GM18861 (cell line): ENCODE measurements around the gene MACROD2.

ENCODE experiments used
- ATAC-seq: cut with Tn5 transposase; IDR thresholded peaks from one replicate; pipeline ENCODE4 v1.9.1; 2021; ENCODE audit not compliant: unreplicated experiment

MACROD2 gene

GRCh38 chr20:15579688-15580087, 1584.4 kb downstream of the MACROD2 start:
- ATAC-seq: no peak

GRCh38 chr20:15582146-15582760, 1586.9 kb downstream of the MACROD2 start:
- no peak for ATAC-seq

GRCh38 chr20:15584507-15584906, 1589.2 kb downstream of the MACROD2 start:
- no peak for ATAC-seq

- ATAC-seq: no peak
Observed at GRCh38 chr20:15593081-15593480, 1597.8 kb downstream of the MACROD2 start.

GRCh38 chr20:15594158-15594695, 1598.9 kb downstream of the MACROD2 start:
- ATAC-seq: no peak

GRCh38 chr20:15596220-15596890, 1601.0 kb downstream of the MACROD2 start:
- ATAC-seq: no peak

- no peak for ATAC-seq
Observed at GRCh38 chr20:15597306-15597705, 1602.0 kb downstream of the MACROD2 start.

- no peak for ATAC-seq
Observed at GRCh38 chr20:15599961-15600360, 1604.6 kb downstream of the MACROD2 start.

- ATAC-seq: no peak
Observed at GRCh38 chr20:15600565-15600964, 1605.2 kb downstream of the MACROD2 start.

GRCh38 chr20:15603506-15603905, 1608.2 kb downstream of the MACROD2 start:
- ATAC-seq: no peak

- ATAC-seq: no peak
Observed at GRCh38 chr20:15603978-15604805, 1608.9 kb downstream of the MACROD2 start.

GRCh38 chr20:15609921-15610320, 1614.6 kb downstream of the MACROD2 start:
- no peak for ATAC-seq

GRCh38 chr20:15610787-15611186, 1615.5 kb downstream of the MACROD2 start:
- ATAC-seq: no peak

GRCh38 chr20:15611541-15611940, 1616.2 kb downstream of the MACROD2 start:
- ATAC-seq: no peak

- ATAC-seq: no peak
Observed at GRCh38 chr20:15612198-15612597, 1616.9 kb downstream of the MACROD2 start.

GRCh38 chr20:15612769-15613168, 1617.5 kb downstream of the MACROD2 start:
- ATAC-seq: no peak

- no peak for ATAC-seq
Observed at GRCh38 chr20:15613530-15613929, 1618.2 kb downstream of the MACROD2 start.

GRCh38 chr20:15616626-15617025, 1621.3 kb downstream of the MACROD2 start:
- ATAC-seq: no peak

- ATAC-seq: no peak
Observed at GRCh38 chr20:15618110-15618509, 1622.8 kb downstream of the MACROD2 start.

- no peak for ATAC-seq
Observed at GRCh38 chr20:15618912-15619311, 1623.6 kb downstream of the MACROD2 start.

GRCh38 chr20:15619341-15619740, 1624.0 kb downstream of the MACROD2 start:
- no peak for ATAC-seq

GRCh38 chr20:15619816-15620215, 1624.5 kb downstream of the MACROD2 start:
- ATAC-seq: no peak
